Panc1 (cell line): Measurements from ENCODE around the gene GALNT18. TPM values are rescaled to one million over a fixed set of nuclear protein-coding genes. Genes with fewer than 3 reads are reported as not detected.
A peak's percentile ranks its signal among the peaks of the same experiment; 100 is the strongest.

Experiments used
- ATAC-seq: fragments of 200-7000 bp; cut with Tn5 transposase; 2 replicates; pipeline ENCODE4 v1.9.1; 2020; ENCODE audit warnings: mild to moderate bottlenecking, moderate library complexity
- BruUV-seq: library from RNA; stranded (reverse); fragments of 400-500 nt; replicated peaks from 2 replicates; lab custom pipeline; 2021; lab: Mats Ljungman, UMichigan
- CTCF ChIA-PET: fragments of 300-600 bp; sonication (Branson Sonifier 250); formaldehyde crosslinking; loops from one replicate; lab custom pipeline; 2022; ENCODE audit warnings: antibody characterized with exemption; lab: Charles Lee
- POLR2A ChIA-PET: fragments of 300-600 bp; sonication (Branson Sonifier 250); formaldehyde crosslinking; loops from one replicate; lab custom pipeline; 2022; ENCODE audit warnings: antibody characterized with exemption; lab: Charles Lee
- DNase-seq: peaks from one replicate; pipeline ENCODE4 v3.0.0-alpha.2; 2010; ENCODE audit warnings: low read depth, low spot score
- H3K27ac ChIP-seq: 2 replicates; pipeline ENCODE4 v1.5.1; 2011; ENCODE audit warnings: mild to moderate bottlenecking, low read length, inconsistent platforms
- H3K27me3 ChIP-seq: fragments of 200-500 bp; sonication (Bioruptor generic); 2 replicates; pipeline ENCODE4 v1.6.0; 2014; ENCODE audit warnings: low read length, inconsistent platforms; ENCODE audit not compliant: control insufficient read depth, insufficient read depth
- H3K36me3 ChIP-seq: fragments of 200-500 bp; sonication (Bioruptor generic); 2 replicates; pipeline ENCODE4 v1.5.1; 2014; ENCODE audit warnings: inconsistent platforms, mild to moderate bottlenecking, low read length, moderate library complexity; ENCODE audit not compliant: control insufficient read depth, insufficient read depth
- H3K4me1 ChIP-seq: 2 replicates; pipeline ENCODE4 v1.5.1; 2011; ENCODE audit warnings: inconsistent platforms, mild to moderate bottlenecking, low read length, moderate library complexity; ENCODE audit not compliant: control insufficient read depth, insufficient read depth
- H3K4me3 ChIP-seq, 2 experiments: 2 replicates each; pipeline ENCODE4 v1.5.1; 2011 to 2012; ENCODE audit warnings: low read depth in 2 of 2, low read length in 2 of 2, mild to moderate bottlenecking in 2 of 2, inconsistent platforms in 1 of 2, moderate library complexity in 1 of 2
- H3K9me3 ChIP-seq: fragments of 200-500 bp; sonication (Bioruptor generic); 2 replicates; pipeline ENCODE4 v1.5.1; 2014; ENCODE audit warnings: low read depth, mild to moderate bottlenecking, inconsistent platforms, low read length, moderate library complexity; ENCODE audit not compliant: control insufficient read depth, insufficient read depth
- CTCF ChIP-seq: fragments of 450-650 bp; IDR thresholded peaks from 2 replicates; pipeline ENCODE4 v1.5.1; 2017; ENCODE audit warnings: mild to moderate bottlenecking
- POLR2AphosphoS5 ChIP-seq: IDR thresholded peaks from 2 replicates; pipeline ENCODE4 v1.6.1; 2012; ENCODE audit warnings: mild to moderate bottlenecking, low read depth, low read length, moderate library complexity
- REST ChIP-seq, 2 experiments: IDR thresholded peaks; 2 replicates each; pipeline ENCODE4 v1.6.1; 2011 to 2012; ENCODE audit warnings: low read depth in 2 of 2, control low read depth in 1 of 2, low read length in 1 of 2, mild to moderate bottlenecking in 1 of 2, moderate library complexity in 1 of 2; ENCODE audit not compliant: insufficient read depth in 1 of 2
- SIN3A ChIP-seq: IDR thresholded peaks from 2 replicates; pipeline ENCODE4 v1.6.1; 2012; ENCODE audit warnings: low read depth, mild to moderate bottlenecking, low read length, moderate library complexity, borderline replicate concordance; ENCODE audit not compliant: insufficient read depth
- TCF7L2 ChIP-seq: IDR thresholded peaks from 2 replicates; pipeline ENCODE4 v1.6.1; 2011; ENCODE audit warnings: mild to moderate bottlenecking, low read depth, low read length, inconsistent platforms
- in situ Hi-C: cut with HindIII; loops from 2 replicates; pipeline ENCODE4 v1.10.0; 2016; ENCODE audit warnings: low sequenced_read_pairs, low pct_unique_long_range_greater_than_20kb
- intact Hi-C: fragments of 100-400 bp; cut with micrococcal nuclease; formaldehyde crosslinking; loops from one replicate; pipeline ENCODE4 v1.10.0; 2022; ENCODE audit not compliant: unreplicated experiment
- total RNA-seq: library from RNA; stranded (reverse); gene quantifications from one replicate; pipeline ENCODE4 v1.2.1, GENCODE V29; 2021; ENCODE audit not compliant: unreplicated experiment

GALNT18 gene
- total RNA-seq, 1 experiment from 2014 or later, result 8.6 TPM

GRCh38 chr11:11279956-11280689, 341.7 kb downstream of the GALNT18 start:
- BruUV-seq, result no TSS peak
- no peak for DNase-seq
- no peak overlapping the region for H3K27ac ChIP-seq
- in situ Hi-C loops, result no loop called here
- H3K27me3 ChIP-seq, result no peaks in the 10 kb centered on the region
- intact Hi-C loops, result no loop called here
- H3K4me1 ChIP-seq, result no peaks in the 10 kb centered on the region
- H3K4me3 ChIP-seq, result no peak overlapping the region
- TF ChIP-seq TCF7L2, result no peak
- no peak for TF ChIP-seq REST (IDR thresholded peaks at IDR 0.05; ENCODE audit: insufficient read depth in 1 of 2, low read depth in 2 of 2, low read length in 1 of 2)
- TF ChIP-seq POLR2AphosphoS5, result no peak
- TF ChIP-seq SIN3A, result no peak
- TF ChIP-seq CTCF, result no peak
- ChIA-PET POLR2A (no interaction called here), CTCF (no interaction called here)
- no peaks in the 10 kb centered on the region for H3K9me3 ChIP-seq
- no peaks in the 10 kb centered on the region for H3K36me3 ChIP-seq
- peak; percentile 78 for ATAC-seq

GRCh38 chr11:11272254-11272653, 349.6 kb downstream of the GALNT18 start:
- intact Hi-C loops (no loop called here), in situ Hi-C loops (no loop called here)
- BruUV-seq, result no TSS peak
- H3K4me3 ChIP-seq, result no peak overlapping the region
- ATAC-seq (no peak), DNase-seq (no peak)
- H3K4me1 ChIP-seq, result no peaks in the 10 kb centered on the region
- no peaks in the 10 kb centered on the region for H3K9me3 ChIP-seq
- CTCF ChIA-PET, result no interaction called here
- no peak overlapping the region for H3K27ac ChIP-seq
- no peaks in the 10 kb centered on the region for H3K36me3 ChIP-seq
- H3K27me3 ChIP-seq, result no peaks in the 10 kb centered on the region
- POLR2A ChIA-PET, result no interaction called here
- TF ChIP-seq POLR2AphosphoS5, result no peak
- TF ChIP-seq REST (IDR thresholded peaks at IDR 0.05; ENCODE audit: insufficient read depth in 1 of 2, low read depth in 2 of 2, low read length in 1 of 2), result no peak
- TF ChIP-seq TCF7L2, result no peak
- TF ChIP-seq CTCF, result no peak
- TF ChIP-seq SIN3A, result no peak
